Peyer's patch (tissue), 4 donors: Measurements from ENCODE around the gene PSMB2.

ENCODE experiments used
- CTCF ChIP-seq, 6 experiments: fragments of 450-650 bp in 4 of 6; fragments of 200-600 bp in 2 of 6; sonication (generic) in 1 of 6; IDR thresholded peaks; one replicate each; pipeline ENCODE4 v1.5.1; 2017 to 2019; ENCODE audit warnings: antibody characterized with exemption in 6 of 6, mild to moderate bottlenecking in 3 of 6, moderate library complexity in 1 of 6
- POLR2A ChIP-seq, 2 donors: fragments of 450-650 bp; IDR thresholded peaks; one replicate each; pipeline ENCODE4 v1.5.1; 2017; ENCODE audit warnings: antibody characterized with exemption in 2 of 2, mild to moderate bottlenecking in 2 of 2, moderate library complexity in 2 of 2

- TF ChIP-seq CTCF (IDR thresholded peaks at IDR 0.05), result no peak
- TF ChIP-seq POLR2A (IDR thresholded peaks at IDR 0.05), result no peak
Observed at GRCh38 chr1:35672116-35672515, 30.8 kb upstream of the PSMB2 start.
